Uterus (tissue), 2 donors: ENCODE measurements around the gene XRN1.

Source experiments
- CTCF ChIP-seq, 4 experiments: fragments of 200-600 bp in 2 of 4; fragments of 450-650 bp in 2 of 4; sonication (generic) in 2 of 4; IDR thresholded peaks; one replicate each; pipeline ENCODE4 v1.5.1; 2016 to 2019; ENCODE audit warnings: antibody characterized with exemption in 4 of 4, mild to moderate bottlenecking in 2 of 4, moderate library complexity in 1 of 4
- POLR2A ChIP-seq, 2 donors: fragments of 450-650 bp; IDR thresholded peaks; one replicate each; pipeline ENCODE4 v1.6.1; 2016; ENCODE audit warnings: antibody characterized with exemption in 2 of 2, mild to moderate bottlenecking in 1 of 2, moderate library complexity in 1 of 2

GRCh38 chr3:142267269-142267668 lies 180.6 kb downstream of the XRN1 start:
- TF ChIP-seq POLR2A (IDR thresholded peaks at IDR 0.05) (no peak), CTCF (IDR thresholded peaks at IDR 0.05) (no peak)
